Measurements from ENCODE around the gene OR5AS1.

DNA sequence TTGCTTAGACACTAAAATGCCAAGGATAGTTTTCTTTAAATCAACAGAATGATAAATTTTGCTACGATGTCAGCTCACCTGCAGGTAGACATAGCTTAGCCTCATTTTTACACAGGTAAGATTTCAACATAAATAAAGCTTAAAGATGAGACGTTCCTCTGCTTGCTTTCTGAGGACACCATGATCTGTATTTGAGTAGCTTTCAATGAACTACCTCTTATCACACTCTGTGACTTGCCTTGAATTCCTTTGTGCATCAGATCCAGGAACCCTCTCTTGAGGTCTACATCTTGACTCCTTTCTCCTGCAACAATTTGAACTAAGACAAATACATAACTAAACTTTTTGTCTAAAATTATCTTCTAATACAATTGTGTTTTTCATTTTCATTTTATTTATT lies 39.5 kb downstream of the OR5AS1 start:
- TF ChIP-seq CTCF (IDR thresholded peaks at IDR 0.05) (no peak), POLR2A (IDR thresholded peaks at IDR 0.05) (no peak)
